ENCODE measurements around the gene SCNN1G.

DNA sequence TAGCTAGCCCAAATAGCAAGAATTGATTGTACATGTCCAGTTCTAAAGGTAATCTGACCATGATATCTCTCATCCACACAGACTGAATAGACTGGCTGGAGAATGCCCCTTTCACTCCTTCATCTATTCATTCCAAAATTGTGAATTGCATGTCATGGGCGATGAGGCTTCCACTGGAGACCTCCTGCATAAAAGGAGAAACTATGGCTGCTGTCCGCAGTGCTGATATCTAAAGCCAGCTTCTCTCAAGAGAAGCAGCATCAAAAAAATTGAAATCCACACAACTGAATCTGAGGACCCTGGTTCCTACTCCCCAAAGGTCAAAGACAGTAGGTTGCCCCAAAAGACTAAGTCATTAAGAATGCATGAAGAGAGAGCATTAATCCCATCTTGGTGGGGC is 7.9 kb upstream of the SCNN1G start:
- TF ChIP-seq POLR2AphosphoS5 (IDR thresholded peaks at IDR 0.05; ENCODE audit: low read depth, low read length) (no peak), POLR2A (IDR thresholded peaks at IDR 0.05; ENCODE audit: low read depth, low read length) (no peak), TAF1 (IDR thresholded peaks at IDR 0.05; ENCODE audit: borderline replicate concordance, low read depth, low read length) (no peak)

Measured in GM12892 (cell line).